Raji (cell line): ENCODE measurements around the gene HPSE2.

Source experiments
- POLR2A ChIP-seq: IDR thresholded peaks from 2 replicates; pipeline ENCODE4 v1.6.1; 2011; ENCODE audit warnings: low read depth, low read length, control low read depth; ENCODE audit not compliant: insufficient read depth

The HPSE2 gene

DNA sequence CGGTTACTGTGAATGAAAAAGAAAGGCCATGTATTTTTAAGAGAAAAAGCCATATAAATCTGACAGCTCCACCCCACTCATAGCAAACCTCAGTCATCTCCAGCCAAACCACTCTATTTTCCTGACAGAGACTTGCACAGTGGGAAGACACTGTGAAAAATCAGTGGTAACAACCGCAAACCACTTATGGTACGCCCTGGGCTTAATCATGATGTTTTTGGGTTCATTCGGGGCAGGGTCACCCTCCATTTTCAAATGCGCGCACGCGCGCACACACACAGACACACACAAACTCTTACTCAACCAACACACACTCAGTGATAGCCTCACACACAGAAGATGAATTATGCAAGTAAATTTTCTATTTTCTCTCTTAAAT is 706.9 kb downstream of the HPSE2 start:
- no peak for TF ChIP-seq POLR2A

DNA sequence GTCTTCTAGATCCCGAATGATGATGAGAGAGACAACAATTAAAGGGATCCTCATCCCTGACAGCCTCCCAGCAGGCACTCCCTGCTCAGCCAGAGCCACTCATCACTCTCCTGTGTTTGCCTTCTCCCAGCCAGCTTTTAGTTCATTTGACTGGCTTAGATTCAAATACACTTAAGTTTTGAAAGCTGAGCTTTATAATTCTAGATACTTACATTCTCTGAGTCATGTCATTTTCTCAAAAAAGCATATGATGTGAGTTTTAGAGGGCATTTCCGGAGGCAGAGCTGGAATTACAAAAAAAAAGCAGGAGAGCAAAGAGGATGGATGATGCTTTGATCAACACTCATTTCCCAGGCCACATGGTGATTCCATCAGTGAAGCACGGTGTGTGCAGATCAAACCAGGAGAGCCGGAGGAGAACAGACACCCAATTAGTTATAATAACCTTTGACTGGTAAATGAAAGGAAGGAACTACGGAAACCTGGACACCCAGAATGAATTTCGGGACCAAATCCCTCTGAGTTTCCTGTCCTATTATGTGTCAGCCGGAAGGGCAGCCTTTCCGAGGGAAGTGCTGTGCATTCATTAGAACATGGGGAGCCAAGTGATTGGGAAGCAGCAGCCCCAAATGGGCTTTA is 707.4 kb downstream of the HPSE2 start:
- no peak for TF ChIP-seq POLR2A

DNA sequence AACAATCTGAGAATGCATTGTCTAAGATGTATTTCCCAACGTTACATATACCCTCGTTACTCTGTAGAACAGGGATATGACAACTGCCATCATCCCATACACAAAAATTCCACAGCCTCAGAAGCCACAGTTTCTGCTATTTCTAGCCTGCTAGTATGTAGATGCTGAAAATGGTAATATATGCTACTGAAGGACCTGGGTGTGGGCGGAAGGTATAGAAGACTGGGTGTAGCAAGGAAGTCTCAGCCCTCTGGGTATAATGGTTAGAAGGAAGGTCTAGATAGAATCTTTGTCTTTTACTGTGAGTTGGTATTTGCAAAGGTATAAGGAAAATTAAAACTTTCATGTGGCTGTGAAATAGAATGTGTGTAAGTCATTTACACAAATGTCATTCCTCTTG is 709.7 kb downstream of the HPSE2 start:
- TF ChIP-seq POLR2A = no peak

DNA sequence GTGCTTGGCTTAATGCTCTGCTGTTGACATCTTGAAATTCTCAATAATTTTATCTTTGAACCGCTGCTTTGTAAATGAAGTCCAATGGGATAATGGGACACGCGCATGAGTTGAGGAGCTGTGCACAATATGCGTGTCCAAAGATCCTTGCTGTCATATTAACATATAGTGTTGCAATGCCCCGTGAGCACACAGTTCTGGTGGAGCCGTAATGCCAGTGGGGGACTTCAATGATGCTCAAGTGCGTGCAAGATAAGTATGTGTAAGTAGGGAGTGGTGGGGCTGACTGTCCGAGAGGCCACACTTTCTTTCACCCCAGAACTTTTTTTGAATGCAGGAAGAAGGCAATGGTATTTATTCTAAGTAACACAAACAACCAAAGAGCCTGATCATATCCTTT is 711.5 kb downstream of the HPSE2 start:
- no peak for TF ChIP-seq POLR2A

DNA sequence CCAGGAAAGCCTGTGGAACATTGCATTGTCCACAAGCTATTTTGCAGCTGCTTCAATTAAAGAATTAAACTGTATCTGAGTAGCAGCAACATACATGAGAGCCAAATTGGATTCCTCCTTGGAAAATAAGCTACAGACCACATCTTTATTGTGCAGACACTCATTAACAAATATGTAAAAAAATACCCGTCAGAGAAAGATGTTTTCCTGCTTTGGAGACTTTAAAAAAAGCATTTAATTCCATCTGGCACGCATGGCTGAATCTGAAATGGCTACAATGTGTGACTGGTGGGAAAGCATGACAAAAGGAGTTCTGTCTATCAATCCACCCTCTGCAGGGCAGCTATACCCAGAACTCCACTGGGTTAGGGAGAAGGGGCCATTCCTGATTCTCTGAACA is 715.8 kb downstream of the HPSE2 start:
- no peak for TF ChIP-seq POLR2A

DNA sequence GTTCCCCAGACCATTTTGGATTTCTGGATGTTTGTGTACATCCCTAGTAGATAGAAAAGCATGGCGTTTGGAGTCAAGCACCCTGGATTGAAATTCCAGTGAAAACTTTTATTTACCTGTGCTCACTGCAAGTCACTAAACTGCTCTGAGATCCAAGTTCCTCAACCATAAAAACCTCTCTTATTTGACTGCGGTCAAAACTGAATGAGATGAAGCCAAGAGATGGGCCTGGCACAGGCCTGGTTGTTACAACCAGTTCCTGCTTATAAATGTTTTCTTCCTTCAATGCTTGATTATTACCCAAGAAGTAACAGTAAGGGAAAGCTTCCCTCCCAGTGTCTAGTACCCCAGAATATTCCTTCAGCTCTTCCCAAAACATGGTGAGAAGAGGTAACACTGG is 718.0 kb downstream of the HPSE2 start:
- TF ChIP-seq POLR2A = no peak

DNA sequence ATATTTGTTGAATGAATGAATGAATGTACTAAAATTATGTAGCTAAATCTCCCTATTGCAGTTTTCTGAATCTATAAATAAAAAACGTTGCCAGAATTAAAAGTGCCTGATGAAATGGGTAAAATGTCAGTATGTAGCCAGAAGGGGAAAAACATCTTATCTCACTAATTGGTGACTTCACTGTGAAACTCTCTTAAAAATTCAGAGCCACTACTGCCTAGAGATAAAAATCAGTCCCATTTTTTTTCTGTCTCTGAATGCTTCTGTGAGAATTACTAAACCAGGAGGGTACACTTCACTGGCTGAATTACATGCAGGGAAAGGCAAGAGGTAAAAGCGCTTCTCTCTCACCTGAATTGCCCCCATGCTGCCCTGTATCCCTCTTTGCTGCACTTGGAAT is 719.3 kb downstream of the HPSE2 start:
- TF ChIP-seq POLR2A = no peak

DNA sequence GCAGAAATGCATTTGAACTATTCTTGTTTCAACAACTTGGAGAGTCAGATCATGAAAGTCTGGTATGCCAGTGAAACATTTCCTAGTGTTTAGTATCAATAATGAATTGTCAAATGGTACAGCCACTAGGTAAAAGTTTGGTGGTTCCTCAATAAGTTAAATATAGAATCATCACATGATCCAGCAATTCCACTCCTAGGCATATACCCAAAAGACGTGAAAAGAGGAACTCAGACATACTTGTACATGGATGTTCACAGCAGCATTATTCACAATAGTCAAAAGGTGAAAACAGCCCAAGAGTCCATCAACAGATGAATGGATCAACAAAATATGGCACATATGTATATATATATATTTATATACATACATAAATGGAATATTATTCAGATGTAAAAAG is 721.9 kb downstream of the HPSE2 start:
- no peak for TF ChIP-seq POLR2A

DNA sequence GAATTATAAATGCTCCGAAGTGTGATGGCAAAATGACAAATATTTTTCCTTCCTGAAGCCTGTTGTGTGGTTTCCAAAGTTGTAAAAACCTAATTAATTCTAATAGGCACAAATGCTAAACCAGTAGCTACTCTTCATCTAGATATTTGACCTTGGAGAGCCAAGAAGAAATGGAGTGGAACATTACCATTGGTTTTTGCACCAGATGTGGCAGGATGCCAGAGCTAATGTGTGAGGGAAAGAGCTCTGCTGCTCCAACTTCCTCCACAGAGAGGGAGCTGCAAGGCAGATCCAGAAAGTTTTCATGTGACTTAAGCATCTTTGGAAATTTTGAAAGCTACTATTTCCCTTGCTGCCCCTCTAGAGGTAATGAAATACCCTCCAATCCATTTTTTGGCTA is 723.8 kb downstream of the HPSE2 start:
- TF ChIP-seq POLR2A = no peak

DNA sequence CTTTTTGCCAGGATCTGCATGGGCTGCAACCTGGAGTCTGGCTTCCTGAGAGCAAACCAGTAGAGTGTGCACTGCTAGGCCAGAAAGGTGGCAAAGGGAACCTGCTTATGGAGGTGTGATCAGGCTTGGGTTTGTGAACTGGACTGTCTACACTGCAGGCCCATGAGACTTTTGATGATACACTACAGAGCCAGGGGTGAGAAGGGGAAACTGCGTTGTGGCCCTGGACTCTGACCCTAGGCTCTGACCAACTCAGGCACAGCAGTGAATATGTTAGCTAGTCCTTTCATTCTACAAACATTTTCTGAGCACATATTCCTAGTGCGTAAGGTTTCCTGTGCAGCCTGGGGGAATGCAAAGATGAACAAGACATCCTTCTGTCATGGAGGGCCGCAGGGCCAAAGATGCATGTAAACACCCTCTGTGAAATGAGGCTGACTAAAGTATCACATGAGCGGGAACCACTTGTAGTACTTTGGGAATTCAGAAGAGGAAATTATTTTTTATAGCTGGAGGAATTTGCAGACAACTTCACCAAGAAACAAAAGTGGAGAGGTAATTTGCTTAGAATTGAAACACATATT is 725.1 kb downstream of the HPSE2 start:
- no peak for TF ChIP-seq POLR2A

DNA sequence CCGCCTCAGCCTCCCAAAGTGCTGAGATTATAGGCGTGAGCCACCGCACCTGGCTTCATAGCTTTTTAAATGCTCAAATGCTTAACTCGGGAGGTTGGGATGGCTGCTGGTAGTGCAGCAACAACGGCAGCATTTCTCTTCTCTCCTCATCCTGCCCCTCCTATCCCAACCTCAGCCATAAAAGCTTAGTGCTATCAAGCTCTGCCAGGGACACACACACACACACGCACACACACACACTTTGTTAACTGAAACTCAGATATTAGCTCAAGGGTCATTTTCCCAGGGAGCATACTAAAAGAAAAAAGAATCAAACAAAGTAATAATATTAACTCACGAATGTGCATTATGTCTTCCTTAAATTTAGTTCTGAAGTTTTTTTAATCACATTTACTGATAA is 725.9 kb downstream of the HPSE2 start:
- no peak for TF ChIP-seq POLR2A

DNA sequence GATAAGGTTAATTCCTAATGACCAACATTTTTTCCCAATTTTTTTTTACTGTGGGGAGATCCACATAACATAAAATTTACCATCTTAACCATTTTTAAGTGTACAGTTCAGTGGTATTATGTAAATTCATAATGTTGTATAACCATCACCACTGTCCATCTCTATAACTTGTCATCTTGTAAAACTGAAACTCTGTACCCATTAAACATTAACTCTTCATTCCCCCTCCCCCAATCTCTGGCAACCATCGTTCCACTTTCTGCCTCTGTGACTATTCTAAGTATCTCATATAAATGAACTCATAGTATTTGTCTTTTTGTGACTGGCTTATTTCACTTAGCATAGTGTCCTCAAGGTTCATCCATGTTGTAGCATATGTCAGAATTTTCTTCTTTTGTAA is 742.9 kb downstream of the HPSE2 start:
- TF ChIP-seq POLR2A = no peak

DNA sequence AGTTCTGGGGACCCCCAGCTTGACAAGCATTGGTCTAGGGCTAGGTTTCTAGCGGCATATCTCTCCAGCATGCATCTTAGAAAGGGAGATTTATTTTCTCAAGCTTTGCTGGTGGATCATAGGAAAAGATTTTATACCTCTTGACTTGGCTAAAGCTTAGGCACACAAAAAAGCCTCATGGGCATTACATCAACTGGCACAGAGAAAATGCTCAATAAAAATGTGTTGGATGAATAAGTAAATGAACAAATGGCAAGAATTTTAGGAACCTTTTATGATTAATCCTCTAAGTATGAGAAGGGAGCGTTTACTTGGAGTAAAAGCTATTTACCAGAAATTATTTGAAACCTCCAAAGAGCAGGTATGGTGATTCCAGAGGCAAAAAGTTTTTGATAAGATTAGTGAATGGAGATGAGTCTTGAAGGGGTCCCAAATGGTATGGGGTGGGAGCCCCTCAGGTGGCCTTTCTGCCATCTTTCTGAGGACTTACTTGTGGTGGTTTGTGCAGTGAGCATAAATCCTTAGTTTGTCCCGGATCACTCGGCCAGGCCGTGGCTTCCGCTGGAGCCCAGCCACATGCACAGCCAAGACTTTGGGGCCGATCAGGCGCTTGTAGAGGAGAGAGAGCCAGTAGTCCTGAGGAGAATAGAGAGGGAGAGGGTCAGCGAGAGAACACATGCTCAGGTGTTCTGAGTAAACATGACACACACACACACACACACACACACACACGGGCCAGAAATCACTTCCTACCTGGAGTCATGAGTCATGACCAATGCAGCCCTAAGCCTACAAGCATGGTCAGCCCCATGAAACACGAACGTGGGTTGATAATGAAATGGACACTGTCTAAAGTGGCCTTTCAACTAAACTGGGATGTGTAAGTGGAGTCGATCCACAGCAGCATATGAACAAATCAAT is 745.8 kb downstream of the HPSE2 start:
- TF ChIP-seq POLR2A = no peak

DNA sequence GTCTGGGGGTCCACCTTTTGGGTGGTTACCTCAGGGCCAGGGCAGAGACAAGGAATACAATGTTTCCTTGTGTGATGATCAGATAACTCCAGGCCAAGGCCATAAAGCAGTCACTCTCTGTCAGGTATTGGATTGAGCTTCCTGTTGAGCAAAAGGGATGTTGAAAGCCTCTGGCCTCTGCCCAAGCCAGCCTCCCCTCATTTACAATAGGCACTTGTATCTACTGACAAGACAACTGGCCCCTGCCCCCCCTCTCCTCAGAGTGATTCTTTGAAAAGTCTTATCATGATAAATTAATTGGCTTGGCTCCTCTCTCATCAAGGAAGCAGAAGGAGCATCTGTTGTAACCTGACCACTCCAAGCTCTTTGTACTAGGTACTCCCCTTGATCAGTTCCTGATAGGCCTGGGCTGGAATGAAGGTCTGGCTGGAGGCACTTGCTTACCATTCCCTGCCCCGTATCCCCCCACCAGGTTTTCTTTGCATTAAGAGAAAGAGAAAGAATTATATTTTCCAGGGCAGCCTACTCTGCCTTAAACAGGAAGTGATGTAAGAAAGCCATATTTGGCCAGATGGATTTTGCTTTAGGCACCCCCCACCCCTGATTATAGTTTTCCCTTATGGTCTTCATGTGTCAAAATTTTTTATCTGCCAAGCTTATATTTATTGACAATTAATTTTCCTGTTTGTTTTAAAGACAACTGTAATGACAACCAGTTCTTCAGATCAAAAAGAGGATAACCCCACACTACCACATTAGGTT is 746.8 kb downstream of the HPSE2 start:
- no peak for TF ChIP-seq POLR2A

DNA sequence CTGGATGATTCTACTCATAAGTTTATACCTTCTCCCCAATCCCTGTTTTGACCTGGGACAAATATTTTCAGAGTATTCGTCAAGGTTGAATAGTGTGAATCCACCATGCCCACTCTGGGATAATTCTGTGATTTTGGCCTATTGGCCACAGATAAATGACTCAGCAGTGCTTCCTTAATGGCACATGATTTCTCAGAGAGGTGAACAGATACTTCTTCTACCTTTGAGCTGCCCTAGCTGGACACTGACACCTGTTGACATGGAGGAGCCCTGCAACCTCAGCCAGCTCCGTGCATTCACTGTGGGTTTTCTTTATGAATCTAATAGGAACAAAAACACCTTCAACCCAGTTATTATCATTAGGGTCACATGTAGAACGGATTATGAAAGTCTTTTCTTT is 748.0 kb downstream of the HPSE2 start:
- TF ChIP-seq POLR2A = no peak

DNA sequence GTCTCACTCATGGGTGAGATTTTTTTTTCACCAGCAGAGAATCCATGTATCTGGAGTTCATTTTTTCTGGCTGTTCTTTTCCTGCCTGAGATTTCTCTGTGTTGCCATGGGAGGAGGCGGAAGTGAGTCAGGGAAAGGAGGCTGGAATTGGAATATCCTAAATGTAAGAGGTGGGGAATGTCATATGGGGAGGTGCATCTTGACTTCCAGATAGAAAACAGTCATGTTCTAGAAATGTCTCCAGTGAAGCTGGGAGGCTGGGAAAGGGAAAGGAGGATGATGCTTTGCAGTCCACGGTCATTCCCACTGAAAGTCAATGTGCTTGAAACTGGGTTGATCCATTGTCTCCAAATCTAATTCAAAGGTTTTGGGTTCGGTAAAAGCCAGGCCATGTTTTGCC is 749.2 kb downstream of the HPSE2 start:
- TF ChIP-seq POLR2A = no peak

DNA sequence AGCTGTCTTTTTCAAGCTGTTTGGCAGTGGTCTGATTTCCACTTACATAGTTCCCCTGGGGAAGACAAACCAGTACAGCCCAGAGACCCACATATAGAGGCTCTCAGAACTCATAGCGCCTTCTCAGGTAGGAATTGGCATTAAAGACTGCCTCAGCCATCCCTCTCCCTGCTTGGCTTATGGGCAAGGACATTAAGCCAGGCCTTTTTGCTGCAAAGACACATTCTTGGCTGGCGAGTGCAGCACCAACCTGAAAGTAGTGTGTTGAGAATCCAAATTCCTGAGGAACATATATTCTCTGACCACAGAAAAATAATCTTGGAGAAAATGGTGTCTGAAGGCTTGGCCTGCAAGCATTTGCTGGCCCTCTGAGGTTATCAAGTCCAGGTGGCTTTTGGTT is 749.7 kb downstream of the HPSE2 start:
- no peak for TF ChIP-seq POLR2A
